Measurements from ENCODE around the gene BRD3OS.

BRD3OS gene

GRCh38 chr9:134049772-134050588, 24.7 kb downstream of the BRD3OS start:
- no peak for DNase-seq (ENCODE audit: extremely low read depth in 1 of 2, low read depth in 1 of 2)

DNA sequence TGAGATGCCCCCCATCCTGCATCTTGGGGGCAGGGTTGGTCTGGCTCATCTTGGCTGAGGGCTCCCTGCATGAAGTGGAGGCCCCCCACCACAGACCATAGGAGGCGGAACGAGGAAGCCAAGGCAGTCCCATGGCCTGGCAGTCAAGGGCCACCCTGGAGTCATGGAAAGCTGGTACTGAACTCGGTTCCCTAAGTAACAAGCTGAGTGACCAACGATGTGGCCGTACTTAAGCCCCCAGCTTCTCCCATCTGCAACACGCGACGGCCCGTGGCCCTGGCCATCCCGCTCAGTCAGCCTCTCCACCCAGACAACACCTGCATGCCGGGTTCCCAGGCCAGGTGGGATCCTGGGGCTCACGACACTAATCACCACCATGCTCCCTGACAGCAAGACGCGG, 25.4 kb downstream of the BRD3OS start:
- DNase-seq (ENCODE audit: extremely low read depth in 1 of 2, low read depth in 1 of 2): no peak

- DNase-seq (ENCODE audit: extremely low read depth in 1 of 2, low read depth in 1 of 2): no peak
Measured at GRCh38 chr9:134051319-134051718, 26.0 kb downstream of the BRD3OS start.

DNA sequence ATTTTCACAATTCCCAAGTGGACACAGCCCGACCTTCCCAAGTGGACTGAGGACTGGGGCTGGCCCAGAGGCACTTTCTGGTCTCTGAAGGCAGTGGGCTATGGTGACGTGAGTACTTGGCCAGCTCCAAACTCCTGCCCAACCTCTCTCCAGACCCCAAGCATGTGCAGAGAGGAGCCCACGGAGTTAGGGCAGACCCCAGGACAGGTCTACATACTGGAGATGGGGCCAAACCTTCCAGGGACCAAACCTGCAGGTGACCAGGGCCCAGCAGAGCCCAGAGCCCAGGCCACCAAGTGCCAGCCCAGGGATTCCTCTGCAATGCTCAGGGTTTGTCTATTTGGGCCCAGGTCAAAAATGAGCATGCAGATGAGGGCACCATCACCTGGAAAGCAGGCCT, 27.2 kb downstream of the BRD3OS start:
- no peak for DNase-seq (ENCODE audit: extremely low read depth in 1 of 2, low read depth in 1 of 2)

DNA sequence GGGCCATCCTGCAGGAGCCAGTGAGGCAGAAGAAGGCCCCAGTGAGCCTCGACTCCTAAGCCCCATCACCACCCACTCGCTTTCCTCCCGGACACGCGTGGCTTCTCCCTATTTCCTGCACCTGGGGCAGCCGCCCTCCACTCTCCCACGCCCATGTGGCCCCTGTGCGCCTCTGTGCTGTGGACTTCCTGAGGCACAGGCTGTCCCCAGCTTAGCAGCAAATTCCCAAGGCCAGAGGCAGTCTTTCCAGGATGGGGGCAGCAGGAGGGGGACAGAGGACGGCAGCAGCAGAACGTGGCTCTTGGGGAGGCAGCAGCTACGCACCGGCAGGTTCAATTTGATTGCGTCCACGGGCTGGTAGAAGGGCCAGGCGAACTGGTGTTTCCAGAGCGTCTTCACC, 27.7 kb downstream of the BRD3OS start:
- no peak for DNase-seq (ENCODE audit: extremely low read depth in 1 of 2, low read depth in 1 of 2)

GRCh38 chr9:134053401-134053871, 28.2 kb downstream of the BRD3OS start:
- no peak for DNase-seq (ENCODE audit: extremely low read depth in 1 of 2, low read depth in 1 of 2)

DNA sequence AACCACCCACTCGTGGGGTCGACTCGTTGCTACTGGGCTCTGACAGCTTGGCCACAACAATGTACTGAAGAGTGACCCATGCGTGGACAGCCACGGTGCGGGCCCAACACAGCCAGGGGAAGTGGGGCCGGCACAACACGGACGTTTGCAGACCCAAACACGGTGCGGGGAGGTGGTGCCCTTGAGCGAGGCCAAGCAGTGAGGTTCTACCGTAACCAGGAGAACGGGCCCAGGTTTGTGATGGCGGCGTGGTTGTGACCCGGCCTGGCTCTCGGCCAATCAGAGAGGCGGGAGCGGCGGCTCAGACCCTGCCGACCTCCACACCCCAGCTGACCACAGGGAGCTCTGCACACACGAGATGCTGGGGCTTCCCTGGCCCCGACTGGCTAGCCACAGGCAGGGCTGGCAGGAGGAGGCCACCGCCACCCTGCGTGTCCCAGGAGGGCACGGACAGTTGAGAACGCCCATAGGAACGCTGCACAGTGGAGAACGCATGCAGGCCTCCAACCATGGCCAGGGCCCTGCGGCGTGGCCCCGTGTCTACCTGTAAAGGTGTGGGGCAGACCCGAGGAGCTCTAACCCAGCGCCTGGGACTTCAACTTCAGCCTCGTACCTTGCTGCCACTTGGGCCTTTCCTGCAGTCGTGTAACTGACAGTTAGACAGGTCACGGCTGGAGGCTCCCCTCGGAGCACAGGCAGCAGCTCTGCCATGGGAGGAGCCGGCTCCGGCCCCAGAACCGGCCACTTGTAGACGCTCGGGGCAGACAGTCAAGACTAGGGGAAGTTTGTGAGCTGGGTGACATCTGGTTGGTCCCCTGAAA, 28.9 kb downstream of the BRD3OS start:
- DNase-seq (ENCODE audit: extremely low read depth in 1 of 2, low read depth in 1 of 2): no peak

DNA sequence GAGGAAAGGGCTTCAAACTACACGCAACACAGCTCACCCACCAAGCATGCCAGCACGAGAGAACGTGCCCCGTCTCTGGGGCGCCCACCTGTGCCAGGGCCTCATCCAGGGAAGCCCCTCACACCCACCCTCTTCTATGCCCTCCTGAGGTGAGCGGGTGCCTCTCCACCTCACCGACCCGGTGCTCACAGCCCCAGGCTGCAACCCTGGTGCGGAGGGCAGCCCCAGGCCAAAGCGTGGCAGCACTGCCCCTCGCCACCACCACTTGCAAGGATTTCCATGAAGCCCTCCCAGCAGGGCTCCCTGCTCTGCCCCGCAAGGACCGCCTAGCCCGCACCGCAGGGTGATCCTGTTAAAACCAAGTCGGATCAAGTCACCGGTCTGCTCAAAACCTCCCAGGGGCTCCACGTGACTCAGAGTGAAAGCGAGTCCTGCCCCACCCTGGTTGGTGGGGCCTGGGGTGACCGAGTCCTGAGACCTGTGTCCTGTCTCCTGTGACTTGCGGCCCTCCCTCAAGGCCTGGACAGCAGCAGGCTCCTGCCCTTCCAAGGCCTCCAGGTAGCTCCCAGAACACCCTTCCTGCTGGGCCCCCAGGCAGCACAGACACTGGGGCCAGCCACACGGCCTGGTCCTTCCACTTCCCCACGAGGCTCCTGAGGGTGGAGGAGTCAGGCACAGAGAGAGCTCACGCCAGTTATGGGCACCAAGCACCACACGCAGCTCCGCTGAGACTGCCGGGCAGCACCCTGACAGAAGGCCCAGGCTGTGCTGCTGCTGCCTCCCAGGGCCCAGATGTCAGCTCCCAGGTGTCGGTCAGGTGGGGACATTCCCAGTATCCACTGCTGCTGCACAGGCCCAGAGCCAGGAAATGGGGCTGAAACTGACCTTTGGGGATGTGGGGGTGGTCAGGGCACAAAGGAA, 29.9 kb downstream of the BRD3OS start:
- no peak for DNase-seq (ENCODE audit: extremely low read depth in 1 of 2, low read depth in 1 of 2)

GRCh38 chr9:134055981-134056461, 30.7 kb downstream of the BRD3OS start:
- no peak for DNase-seq (ENCODE audit: extremely low read depth in 1 of 2, low read depth in 1 of 2)

DNA sequence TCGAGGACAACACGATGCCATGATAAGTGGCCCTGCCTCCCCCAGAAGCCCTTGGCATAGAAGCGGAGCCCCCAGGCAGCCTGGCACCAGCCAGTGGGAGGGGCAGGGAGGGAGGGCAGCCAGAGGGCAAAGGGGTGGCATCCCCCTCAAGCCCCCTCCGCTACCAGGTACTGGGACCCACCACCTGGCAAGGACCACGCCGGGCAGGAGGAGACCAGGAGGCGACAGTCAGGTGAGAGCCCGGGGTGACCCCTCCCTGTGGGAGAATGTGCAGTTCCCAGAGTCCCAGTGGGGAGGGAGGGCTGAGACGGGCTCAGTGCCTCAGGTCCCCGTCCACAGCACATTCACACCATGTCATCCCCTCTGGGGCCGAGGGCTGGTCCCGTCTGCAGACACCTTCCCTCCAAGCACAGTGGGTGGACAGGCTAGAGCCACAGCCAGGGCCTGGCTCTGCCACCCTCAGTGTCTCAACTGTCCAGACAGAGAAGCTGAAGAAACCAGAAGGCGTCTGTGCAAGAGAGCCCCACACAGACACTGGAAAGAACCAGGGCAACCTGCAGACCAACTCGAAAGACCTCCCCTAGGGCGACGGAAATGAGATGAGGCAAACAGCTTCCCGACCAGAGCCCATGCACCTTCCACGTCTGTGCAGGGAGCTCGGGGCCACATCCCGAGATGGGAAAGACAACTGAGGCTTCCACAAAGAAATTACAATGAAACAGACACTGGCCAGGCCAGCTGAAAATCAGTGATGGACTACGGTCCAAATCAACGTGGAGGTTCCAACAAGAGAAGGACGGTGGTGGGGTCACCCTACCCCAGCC, 31.4 kb downstream of the BRD3OS start:
- no peak for DNase-seq (ENCODE audit: extremely low read depth in 1 of 2, low read depth in 1 of 2)

DNA sequence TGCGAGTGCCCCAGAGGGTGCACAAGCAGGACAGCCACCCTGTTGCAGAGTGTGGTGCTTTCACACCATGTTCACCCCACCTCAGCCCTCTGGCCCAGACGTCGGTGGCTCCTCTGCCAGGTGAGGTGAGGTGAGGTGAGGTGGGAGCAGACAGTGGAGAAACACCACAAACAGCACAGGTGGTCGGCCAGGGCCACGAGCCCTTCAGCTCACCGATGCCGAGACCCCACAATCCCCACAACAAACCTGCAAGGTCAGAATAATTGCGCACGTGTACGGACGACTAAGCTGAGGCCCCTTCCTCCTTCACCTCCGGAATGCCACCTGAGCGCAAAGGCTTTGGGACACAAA, 32.0 kb downstream of the BRD3OS start:
- DNase-seq (ENCODE audit: extremely low read depth in 1 of 2, low read depth in 1 of 2): no peak

GRCh38 chr9:134057751-134058701, 32.7 kb downstream of the BRD3OS start:
- DNase-seq (ENCODE audit: extremely low read depth in 1 of 2, low read depth in 1 of 2): no peak

DNA sequence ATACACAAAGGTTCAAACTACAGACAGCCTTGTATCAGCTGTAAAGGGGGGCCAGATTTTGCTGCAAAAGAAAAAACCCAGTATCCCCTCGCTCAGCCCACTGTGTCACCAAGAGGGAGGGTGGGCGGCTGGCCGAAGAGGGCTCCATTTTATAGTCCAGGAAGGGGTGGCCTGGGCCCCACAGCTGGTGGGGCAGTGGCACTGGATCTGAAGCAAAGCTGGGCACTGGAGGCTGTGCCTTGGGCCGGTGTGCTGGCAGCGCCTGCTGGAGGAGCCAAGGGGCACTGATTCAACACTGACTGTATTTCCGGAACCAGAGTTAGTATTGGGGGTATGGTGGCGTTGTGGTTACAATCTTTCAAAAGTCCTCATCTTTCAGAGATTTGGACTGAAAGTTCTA, 33.4 kb downstream of the BRD3OS start:
- DNase-seq (ENCODE audit: extremely low read depth in 1 of 2, low read depth in 1 of 2): no peak

- no peak for DNase-seq (ENCODE audit: extremely low read depth in 1 of 2, low read depth in 1 of 2)
Measured at GRCh38 chr9:134059188-134059641, 33.9 kb downstream of the BRD3OS start.

DNA sequence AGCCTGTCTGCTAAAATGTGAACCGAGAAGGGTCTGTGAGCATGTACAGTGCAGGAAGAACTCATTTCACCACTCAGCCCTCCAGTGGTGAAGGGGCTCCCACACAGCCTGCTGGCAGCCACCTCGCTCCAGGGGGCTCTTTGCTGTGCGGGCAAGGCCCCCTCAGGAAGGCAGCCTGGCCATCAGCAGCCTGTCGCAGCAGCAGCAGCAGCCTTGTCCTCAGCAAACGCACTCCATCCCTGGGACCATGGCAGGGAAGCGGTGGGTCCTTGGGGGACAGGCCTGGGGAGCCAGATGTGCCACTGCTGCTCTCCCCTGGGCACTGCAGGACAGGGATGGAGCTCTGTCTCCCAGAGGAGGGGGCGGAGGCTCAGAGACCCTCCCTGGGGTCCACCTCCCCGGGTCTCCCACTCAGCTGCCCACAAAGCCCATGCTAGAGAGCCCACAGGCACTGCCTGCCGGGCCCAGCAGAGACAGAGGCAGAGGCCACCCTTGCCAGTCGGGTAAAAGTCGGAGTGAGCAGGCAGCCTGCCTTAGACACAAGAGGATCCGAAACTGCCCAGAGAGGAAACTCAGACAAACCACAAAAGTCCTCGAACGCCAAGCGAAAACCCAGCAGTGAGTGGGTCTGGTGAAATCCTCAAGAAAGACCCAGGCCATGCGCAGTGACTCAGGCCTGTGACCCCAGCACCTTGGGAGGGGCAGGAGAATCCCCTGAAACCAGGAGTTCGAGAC, 34.5 kb downstream of the BRD3OS start:
- no peak for DNase-seq (ENCODE audit: extremely low read depth in 1 of 2, low read depth in 1 of 2)

GRCh38 chr9:134060546-134060945, 35.3 kb downstream of the BRD3OS start:
- DNase-seq (ENCODE audit: extremely low read depth in 1 of 2, low read depth in 1 of 2): no peak

- DNase-seq (ENCODE audit: extremely low read depth in 1 of 2, low read depth in 1 of 2): no peak
Measured at GRCh38 chr9:134061019-134061687, 35.9 kb downstream of the BRD3OS start.
